NCI-H2196 treated with DMSO at 0.1 percent for 48 hours (cell line): Measurements from ENCODE around the gene RUVBL2.
"Not testable (repeated sequence)": the region's sequence is repeated elsewhere in the genome, so short reads cannot be mapped to it uniquely, and the experiment has no call there.

ENCODE experiments used
- DNase-seq: peaks from one replicate; lab custom pipeline; 2025; ENCODE audit not compliant: unreplicated experiment; lab: John Stamatoyannopoulos, UW

RUVBL2 gene

DNA sequence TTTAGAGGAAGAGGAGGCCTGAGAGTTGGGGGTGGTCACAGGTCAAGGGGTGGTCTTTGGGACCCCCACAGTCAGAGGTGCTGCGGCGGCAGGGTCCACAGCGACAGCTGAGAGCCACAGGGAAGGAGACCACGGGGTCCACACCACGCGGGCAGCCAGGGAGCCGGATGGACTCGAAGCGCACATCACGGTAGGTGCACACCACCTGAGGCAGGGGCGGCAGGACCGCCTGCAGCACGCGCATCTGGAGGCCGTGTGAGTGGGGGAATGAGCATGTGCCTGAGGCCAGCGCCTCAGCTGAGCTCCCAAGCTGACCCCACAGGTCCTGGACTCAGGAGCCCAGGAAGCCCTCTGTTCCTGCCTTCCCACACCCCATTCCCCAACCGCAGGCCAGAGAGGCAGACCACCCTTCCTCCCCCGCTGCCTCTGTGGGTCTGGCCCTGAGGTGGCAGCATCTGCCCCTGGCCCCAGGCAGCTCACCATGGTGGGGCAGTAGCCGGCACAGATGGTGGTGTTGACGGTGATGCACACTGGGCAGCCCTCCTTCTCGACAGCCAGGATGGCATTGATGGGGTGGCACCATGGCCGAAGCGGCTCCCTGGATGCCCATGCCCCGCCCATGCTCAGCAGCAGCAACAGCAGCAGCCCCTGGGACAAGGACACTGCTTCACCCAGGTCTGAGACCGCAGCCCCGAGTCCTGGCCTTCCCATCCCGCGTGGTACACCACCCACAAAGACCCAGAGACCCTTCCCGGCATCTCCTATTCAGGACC is 22.6 kb downstream of the RUVBL2 start:
- DNase-seq = no peak

DNA sequence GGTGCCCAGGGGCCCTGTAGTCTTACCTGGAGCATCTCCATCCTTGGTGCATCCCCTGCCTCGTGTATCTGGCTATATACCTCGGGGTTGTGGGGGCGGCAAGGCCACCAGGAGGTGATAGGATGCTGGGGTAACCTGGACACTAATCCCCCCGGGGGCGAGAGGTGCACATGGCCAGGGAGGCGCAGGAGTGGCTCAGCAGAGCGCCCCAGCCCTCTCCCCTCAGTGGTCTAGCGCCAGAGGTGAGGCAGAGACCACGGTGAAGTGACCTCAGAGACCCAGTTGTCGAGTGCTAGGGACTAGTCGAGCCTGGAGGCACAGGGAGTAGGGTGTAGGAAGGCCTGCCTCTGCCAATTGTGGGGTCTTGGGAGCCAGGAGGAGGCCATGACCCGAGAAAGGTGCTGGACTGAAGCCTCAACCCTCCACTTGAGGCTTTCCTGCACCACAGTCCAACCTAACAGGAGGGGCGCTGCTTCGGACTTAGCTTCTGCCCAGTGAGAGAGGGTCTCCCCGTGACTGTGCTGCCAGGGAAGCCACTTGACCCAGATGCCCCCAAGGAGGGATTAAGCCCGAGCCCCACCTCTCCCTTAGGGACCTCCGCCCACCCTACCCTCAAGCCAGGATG is 23.5 kb downstream of the RUVBL2 start, which contains the start of gene LHB:
Gene LHB, minus strand, starts transcription at position 51 of the 625 bp plus-strand sequence. Its CDS starts 10 bp downstream, at position 41.
- DNase-seq = no peak

- DNase-seq = no peak
These were observed 24.1 kb downstream of the RUVBL2 start for GRCh38 chr19:49017666-49018351.

GRCh38 chr19:49018388-49019241 is 24.9 kb downstream of the RUVBL2 start:
- not testable (repeated sequence) for DNase-seq

- DNase-seq = peak; percentile 50
These were observed 25.7 kb downstream of the RUVBL2 start for GRCh38 chr19:49019242-49019932.

DNA sequence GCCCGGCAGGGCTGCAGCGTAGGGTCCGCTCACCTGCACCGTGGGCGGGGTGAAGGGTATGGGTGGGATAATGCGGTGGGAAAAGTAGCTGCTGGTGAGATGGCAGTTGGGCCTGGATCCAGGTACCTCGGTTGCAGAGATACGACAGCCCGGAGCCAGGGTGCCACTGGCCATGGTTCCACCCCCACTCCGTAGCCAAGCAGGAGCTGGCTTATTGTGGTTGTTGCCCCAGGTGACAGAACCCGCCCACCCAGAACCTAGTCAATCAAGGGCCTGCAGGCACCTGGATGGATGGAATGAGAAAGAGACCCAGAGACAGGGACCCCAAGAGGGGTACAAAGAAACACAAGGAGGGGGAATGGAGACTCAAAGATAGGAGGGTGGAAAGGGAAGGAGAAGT is 26.7 kb downstream of the RUVBL2 start:
- no peak for DNase-seq

- DNase-seq = no peak
These were observed 27.5 kb downstream of the RUVBL2 start for GRCh38 chr19:49020931-49021895.

- DNase-seq = no peak
These were observed 28.4 kb downstream of the RUVBL2 start for GRCh38 chr19:49022116-49022515.

DNA sequence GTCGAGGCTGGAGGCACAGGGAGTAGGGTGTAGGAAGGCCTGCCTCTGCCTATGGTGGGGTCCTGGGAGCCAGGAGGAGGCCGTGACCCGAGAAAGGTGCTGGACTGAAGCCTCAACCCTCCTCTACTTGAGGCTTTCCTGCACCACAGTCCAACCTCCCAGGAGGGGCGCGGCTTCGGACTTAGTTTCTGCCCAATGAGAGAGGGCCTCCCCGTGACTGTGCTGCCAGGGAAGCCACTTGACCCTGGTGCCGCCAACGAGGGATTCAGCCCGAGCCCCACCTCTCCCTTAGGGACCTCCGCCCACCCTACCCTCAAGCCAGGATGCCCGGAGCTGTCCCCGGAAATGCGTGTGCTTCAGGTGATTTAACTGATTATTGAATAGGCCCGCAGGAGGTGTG is 30.5 kb downstream of the RUVBL2 start, which contains the start of gene CGB3:
Gene CGB3, minus strand, starts transcription at position 101 of the 400 bp plus-strand sequence. CDS start 362 bp downstream, outside the sequence.
- not testable (repeated sequence) for DNase-seq

DNA sequence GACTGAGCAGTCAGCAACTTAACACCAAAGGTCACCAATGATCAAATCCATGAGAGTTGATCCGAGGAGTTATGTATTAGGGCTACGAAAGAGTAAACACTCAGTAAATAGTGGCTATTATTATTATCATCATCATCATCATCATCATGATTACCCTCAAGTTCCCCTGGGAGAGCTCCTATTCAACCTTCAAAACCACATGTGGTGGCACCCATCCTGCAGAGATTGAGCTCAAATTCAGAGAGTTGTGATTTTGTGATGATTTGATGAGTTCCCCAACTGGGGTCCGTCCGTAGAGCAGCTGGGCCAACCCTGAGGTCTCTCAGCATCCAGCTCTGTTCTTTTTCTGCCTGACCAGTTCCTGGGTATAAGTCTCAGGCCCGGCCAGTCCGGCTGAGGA is 31.4 kb downstream of the RUVBL2 start:
- DNase-seq = not testable (repeated sequence)

DNA sequence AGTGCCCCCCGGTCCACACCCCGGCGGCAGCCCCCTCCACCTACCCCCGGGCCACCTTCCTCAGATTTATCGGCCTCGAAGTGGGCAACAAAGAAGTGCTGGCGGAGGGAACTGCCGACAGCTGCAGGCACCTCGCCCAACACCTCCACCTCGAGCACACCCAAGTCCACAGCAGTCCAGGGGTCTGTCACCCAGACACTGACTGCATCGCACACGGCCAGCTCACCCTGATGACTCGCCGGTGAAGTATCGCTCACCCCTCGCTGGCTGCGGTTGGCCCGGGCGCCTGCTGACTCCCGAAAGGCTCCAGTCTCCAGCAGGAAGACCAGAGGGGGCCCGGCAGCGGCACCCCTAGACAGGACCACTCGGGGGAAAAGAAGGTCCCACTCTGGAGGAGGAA is 31.9 kb downstream of the RUVBL2 start:
- not testable (repeated sequence) for DNase-seq

DNA sequence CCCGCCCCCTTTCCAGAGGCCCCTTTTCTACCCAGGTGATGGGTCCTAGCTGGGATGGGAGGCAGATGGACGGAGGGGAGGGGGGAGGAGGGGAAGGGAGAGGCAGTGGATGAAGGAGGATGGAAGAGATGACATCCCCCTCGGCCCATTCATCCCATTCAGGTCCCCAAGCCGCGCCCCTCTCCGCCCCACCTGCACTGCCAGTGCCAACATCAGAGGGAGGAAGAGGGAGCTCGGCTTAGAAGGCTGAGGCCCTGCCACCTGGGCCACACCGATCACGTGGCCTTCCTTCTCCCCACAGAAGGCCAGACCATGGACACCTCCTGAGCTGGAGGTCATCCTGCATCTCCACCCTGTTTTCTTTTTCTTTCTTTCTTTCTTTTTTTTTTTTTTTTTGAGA is 35.0 kb downstream of the RUVBL2 start:
- not testable (repeated sequence) for DNase-seq

- DNase-seq = not testable (repeated sequence)
These were observed 36.1 kb downstream of the RUVBL2 start for GRCh38 chr19:49029749-49030148.

DNA sequence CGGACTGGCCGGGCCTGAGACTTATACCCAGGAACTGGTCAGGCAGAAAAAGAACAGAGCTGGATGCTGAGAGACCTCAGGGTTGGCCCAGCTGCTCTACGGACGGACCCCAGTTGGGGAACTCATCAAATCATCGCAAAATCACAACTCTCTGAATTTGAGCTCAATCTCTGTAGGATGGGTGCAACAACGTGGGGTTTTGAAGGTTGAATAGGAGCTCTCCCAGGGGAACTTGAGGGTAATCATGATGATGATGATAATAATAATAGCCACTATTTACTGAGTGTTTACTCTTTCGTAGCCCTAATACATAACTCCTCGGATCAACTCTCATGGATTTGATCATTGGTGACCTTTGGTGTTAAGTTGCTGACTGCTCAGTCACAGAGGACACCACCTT is 36.6 kb downstream of the RUVBL2 start:
- not testable (repeated sequence) for DNase-seq

GRCh38 chr19:49031642-49032301 is 38.1 kb downstream of the RUVBL2 start, which contains the start of gene CGB2:
CGB2 (plus strand) TSS chr19:49031890; CDS start chr19:49032096, 206 bp downstream.
- DNase-seq = not testable (repeated sequence)

- not testable (repeated sequence) for DNase-seq
These were observed 43.1 kb downstream of the RUVBL2 start, which contains the start of gene CGB1 for GRCh38 chr19:49036815-49037214. CGB1 (minus strand) TSS chr19:49036895; CDS start chr19:49036711, 184 bp downstream.

DNA sequence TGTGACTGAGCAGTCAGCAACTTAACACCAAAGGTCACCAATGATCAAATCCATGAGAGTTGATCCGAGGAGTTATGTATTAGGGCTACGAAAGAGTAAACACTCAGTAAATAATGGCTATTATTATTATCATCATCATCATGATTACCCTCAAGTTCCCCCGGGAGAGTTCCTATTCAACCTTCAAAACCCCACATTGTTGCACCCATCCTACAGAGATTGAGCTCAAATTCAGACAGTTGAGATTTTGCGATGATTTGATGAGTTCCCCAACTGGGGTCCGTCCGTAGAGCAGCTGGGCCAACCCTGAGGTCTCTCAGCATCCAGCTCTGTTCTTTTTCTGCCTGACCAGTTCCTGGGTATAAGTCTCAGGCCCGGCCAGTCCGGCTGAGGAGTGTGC is 44.4 kb downstream of the RUVBL2 start:
- not testable (repeated sequence) for DNase-seq
